BE2C (cell line): ENCODE results near the gene MUS81.

Experiments used
- DNase-seq: peaks from one replicate; pipeline ENCODE4 v3.0.0-alpha.2; 2020
- H3K27me3 ChIP-seq: fragments of 250-450 bp; sonication (Bioruptor Pico); 2 replicates; pipeline ENCODE4 v1.5.1; 2020; ENCODE audit warnings: mild to moderate bottlenecking
- H3K36me3 ChIP-seq: fragments of 250-450 bp; sonication (Bioruptor Pico); 2 replicates; pipeline ENCODE4 v1.5.1; 2020; ENCODE audit warnings: mild to moderate bottlenecking
- H3K4me1 ChIP-seq: fragments of 250-450 bp; sonication (Bioruptor Pico); 2 replicates; pipeline ENCODE4 v1.5.1; 2020
- H3K4me3 ChIP-seq: 2 replicates; pipeline ENCODE4 v1.5.1; 2011; ENCODE audit warnings: low read depth, low read length
- H3K9me3 ChIP-seq: fragments of 250-450 bp; sonication (Bioruptor Pico); 2 replicates; pipeline ENCODE4 v1.5.1; 2020
- CTCF ChIP-seq: IDR thresholded peaks from 2 replicates; pipeline ENCODE4 v1.5.1; 2012; ENCODE audit warnings: mild to moderate bottlenecking, low read depth, low read length

MUS81 gene

GRCh38 chr11:65880027-65880426 is 19.8 kb downstream of the MUS81 start:
- no peak for DNase-seq
- Histone ChIP-seq H3K27me3 (no peaks in the 10 kb centered on the region), H3K9me3 (no peaks in the 10 kb centered on the region), H3K4me3 (no peak overlapping the region), H3K36me3 (peaks cover 20% of the 10 kb centered on the region), H3K4me1 (no peaks in the 10 kb centered on the region)
- no peak for TF ChIP-seq CTCF

GRCh38 chr11:65880844-65881421 is 20.7 kb downstream of the MUS81 start:
- no peaks in the 10 kb centered on the region for H3K9me3 ChIP-seq
- TF ChIP-seq CTCF: no peak
- DNase-seq: no peak
- H3K4me3 ChIP-seq: no peak overlapping the region
- H3K4me1 ChIP-seq: no peaks in the 10 kb centered on the region
- no peaks in the 10 kb centered on the region for H3K27me3 ChIP-seq
- peaks cover 28% of the 10 kb centered on the region for H3K36me3 ChIP-seq

GRCh38 chr11:65882120-65883057 is 22.2 kb downstream of the MUS81 start:
- Histone ChIP-seq H3K4me3 (no peak overlapping the region), H3K9me3 (no peaks in the 10 kb centered on the region), H3K27me3 (no peaks in the 10 kb centered on the region), H3K36me3 (peaks cover 35% of the 10 kb centered on the region), H3K4me1 (no peaks in the 10 kb centered on the region)
- no peak for DNase-seq
- no peak for TF ChIP-seq CTCF

GRCh38 chr11:65883058-65883761 is 23.0 kb downstream of the MUS81 start:
- Histone ChIP-seq H3K4me3 (no peak overlapping the region), H3K27me3 (no peaks in the 10 kb centered on the region), H3K9me3 (no peaks in the 10 kb centered on the region), H3K4me1 (no peaks in the 10 kb centered on the region), H3K36me3 (peaks cover 35% of the 10 kb centered on the region)
- TF ChIP-seq CTCF: no peak
- DNase-seq: no peak

GRCh38 chr11:65883786-65884715 is 23.8 kb downstream of the MUS81 start:
- H3K4me3 ChIP-seq: no peak overlapping the region
- no peaks in the 10 kb centered on the region for H3K9me3 ChIP-seq
- no peaks in the 10 kb centered on the region for H3K27me3 ChIP-seq
- no peaks in the 10 kb centered on the region for H3K4me1 ChIP-seq
- peaks cover 35% of the 10 kb centered on the region for H3K36me3 ChIP-seq
- no peak for TF ChIP-seq CTCF
- no peak for DNase-seq
